Mucosa of stomach (tissue), 1 donor: ENCODE results near the gene ROBO1.

ENCODE experiments used
- H3K27me3 ChIP-seq: one replicate; pipeline ENCODE4 v1.7.0; 2013; ENCODE audit warnings: mild to moderate bottlenecking, low read length; ENCODE audit not compliant: control insufficient read depth, insufficient read depth
- H3K36me3 ChIP-seq: one replicate; pipeline ENCODE4 v1.7.0; 2013; ENCODE audit warnings: low read length; ENCODE audit not compliant: control insufficient read depth, insufficient read depth
- H3K4me1 ChIP-seq: one replicate; pipeline ENCODE4 v1.7.0; 2013; ENCODE audit warnings: mild to moderate bottlenecking, low read length; ENCODE audit not compliant: control insufficient read depth, insufficient read depth
- H3K4me3 ChIP-seq: one replicate; pipeline ENCODE4 v1.7.0; 2013; ENCODE audit warnings: low read length
- H3K9ac ChIP-seq: one replicate; pipeline ENCODE4 v1.7.0; 2013; ENCODE audit warnings: mild to moderate bottlenecking, low read length, moderate library complexity
- H3K9me3 ChIP-seq: one replicate; pipeline ENCODE4 v1.7.0; 2013; ENCODE audit warnings: mild to moderate bottlenecking, low read length, moderate library complexity; ENCODE audit not compliant: control insufficient read depth
- donor health status: Pancreatic carcinoma.

The ROBO1 gene

GRCh38 chr3:78879295-78879860, 888.4 kb downstream of the ROBO1 start:
- no peaks in the 10 kb centered on the region for H3K9me3 ChIP-seq
- H3K9ac ChIP-seq: no peak overlapping the region
- no peaks in the 10 kb centered on the region for H3K4me1 ChIP-seq
- no peak overlapping the region for H3K4me3 ChIP-seq
- no peaks in the 10 kb centered on the region for H3K27me3 ChIP-seq
- no peaks in the 10 kb centered on the region for H3K36me3 ChIP-seq

GRCh38 chr3:78878789-78879188, 889.0 kb downstream of the ROBO1 start:
- H3K4me1 ChIP-seq: no peaks in the 10 kb centered on the region

GRCh38 chr3:78878011-78878410, 889.8 kb downstream of the ROBO1 start:
- H3K4me1 ChIP-seq: no peaks in the 10 kb centered on the region
- no peak overlapping the region for H3K9ac ChIP-seq
- H3K9me3 ChIP-seq: no peaks in the 10 kb centered on the region
- H3K27me3 ChIP-seq: no peaks in the 10 kb centered on the region
- no peak overlapping the region for H3K4me3 ChIP-seq
- no peaks in the 10 kb centered on the region for H3K36me3 ChIP-seq

More at GRCh38 chr3:78878789-78879188, 889.0 kb downstream of the ROBO1 start:
- Histone ChIP-seq H3K27me3 (no peaks in the 10 kb centered on the region), H3K9ac (no peak overlapping the region), H3K4me3 (no peak overlapping the region), H3K9me3 (no peaks in the 10 kb centered on the region), H3K36me3 (no peaks in the 10 kb centered on the region)

GRCh38 chr3:78875851-78876250, 891.9 kb downstream of the ROBO1 start:
- Histone ChIP-seq H3K36me3 (no peaks in the 10 kb centered on the region), H3K27me3 (no peaks in the 10 kb centered on the region), H3K4me3 (no peak overlapping the region), H3K9me3 (no peaks in the 10 kb centered on the region), H3K9ac (no peak overlapping the region), H3K4me1 (no peaks in the 10 kb centered on the region)

- H3K27me3 ChIP-seq: no peaks in the 10 kb centered on the region
- no peaks in the 10 kb centered on the region for H3K9me3 ChIP-seq
- H3K4me3 ChIP-seq: no peak overlapping the region
- H3K9ac ChIP-seq: no peak overlapping the region
- no peaks in the 10 kb centered on the region for H3K4me1 ChIP-seq
- H3K36me3 ChIP-seq: no peaks in the 10 kb centered on the region
Measured at GRCh38 chr3:78875436-78875835, 892.4 kb downstream of the ROBO1 start.

GRCh38 chr3:78873641-78874040, 894.2 kb downstream of the ROBO1 start:
- Histone ChIP-seq H3K9me3 (no peaks in the 10 kb centered on the region), H3K4me3 (no peak overlapping the region), H3K4me1 (no peaks in the 10 kb centered on the region), H3K36me3 (no peaks in the 10 kb centered on the region), H3K9ac (no peak overlapping the region), H3K27me3 (no peaks in the 10 kb centered on the region)

- Histone ChIP-seq H3K27me3 (no peaks in the 10 kb centered on the region), H3K9ac (no peak overlapping the region), H3K4me3 (no peak overlapping the region), H3K36me3 (no peaks in the 10 kb centered on the region), H3K4me1 (no peaks in the 10 kb centered on the region), H3K9me3 (no peaks in the 10 kb centered on the region)
Measured at GRCh38 chr3:78872195-78872594, 895.6 kb downstream of the ROBO1 start.

- Histone ChIP-seq H3K4me3 (no peak overlapping the region), H3K36me3 (no peaks in the 10 kb centered on the region), H3K9ac (no peak overlapping the region), H3K27me3 (no peaks in the 10 kb centered on the region), H3K9me3 (no peaks in the 10 kb centered on the region), H3K4me1 (no peaks in the 10 kb centered on the region)
Measured at GRCh38 chr3:78871048-78871447, 896.8 kb downstream of the ROBO1 start.

GRCh38 chr3:78870484-78870883, 897.3 kb downstream of the ROBO1 start:
- Histone ChIP-seq H3K27me3 (no peaks in the 10 kb centered on the region), H3K36me3 (no peaks in the 10 kb centered on the region), H3K4me3 (no peak overlapping the region), H3K9me3 (no peaks in the 10 kb centered on the region), H3K9ac (no peak overlapping the region), H3K4me1 (no peaks in the 10 kb centered on the region)

- Histone ChIP-seq H3K4me1 (no peaks in the 10 kb centered on the region), H3K27me3 (no peaks in the 10 kb centered on the region)
Measured at GRCh38 chr3:78868570-78868969, 899.2 kb downstream of the ROBO1 start.

GRCh38 chr3:78867409-78868372, 900.1 kb downstream of the ROBO1 start:
- Histone ChIP-seq H3K27me3 (no peaks in the 10 kb centered on the region), H3K4me1 (no peaks in the 10 kb centered on the region), H3K36me3 (no peaks in the 10 kb centered on the region), H3K9ac (no peak overlapping the region), H3K9me3 (no peaks in the 10 kb centered on the region), H3K4me3 (no peak overlapping the region)

More at GRCh38 chr3:78868570-78868969, 899.2 kb downstream of the ROBO1 start:
- no peak overlapping the region for H3K4me3 ChIP-seq
- no peaks in the 10 kb centered on the region for H3K9me3 ChIP-seq
- no peaks in the 10 kb centered on the region for H3K36me3 ChIP-seq
- no peak overlapping the region for H3K9ac ChIP-seq
